ENCODE measurements around the gene PPP2R2C.

PPP2R2C gene

DNA sequence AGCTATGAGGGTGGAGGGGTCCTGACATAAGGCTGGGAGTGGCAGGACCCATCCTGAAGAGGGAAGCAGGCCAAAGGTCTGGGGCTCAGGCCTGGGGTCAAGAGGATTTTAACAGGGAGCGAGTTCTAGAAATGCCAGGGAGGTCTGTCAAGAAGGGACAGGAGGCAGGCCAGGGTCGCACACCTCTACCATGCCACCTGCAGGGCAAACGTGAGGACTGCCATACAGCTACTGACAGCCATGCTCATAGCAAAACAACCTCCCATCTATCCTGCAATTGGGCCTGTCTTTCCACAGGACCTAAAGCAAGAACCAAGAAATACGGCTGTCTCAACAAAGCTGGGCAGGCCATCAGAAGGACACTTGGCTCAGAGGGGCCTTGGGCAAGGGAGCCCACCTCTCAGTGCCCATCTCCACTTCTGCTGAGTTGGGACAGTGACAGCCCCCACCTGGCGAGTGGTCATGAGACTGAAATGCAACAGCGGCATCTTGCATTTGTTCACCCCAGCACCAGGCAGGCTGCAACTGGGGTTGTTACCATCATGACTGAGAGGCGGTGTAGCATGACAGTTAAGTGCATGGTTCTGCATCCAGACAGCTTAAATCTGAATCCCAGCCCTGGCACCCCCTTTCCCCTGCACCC, 110.0 kb downstream of the PPP2R2C start:
- no peak overlapping the region for H3K4me3 ChIP-seq (ENCODE audit: insufficient read length, low read depth)
- no peaks in the 10 kb centered on the region for H3K9me3 ChIP-seq (ENCODE audit: insufficient read depth, low read length)
- DNase-seq (ENCODE audit: low read depth, low spot score), result no peak
- H3K9ac ChIP-seq (ENCODE audit: insufficient read length, low read depth), result no peak overlapping the region
- no peak for TF ChIP-seq SUZ12 (IDR thresholded peaks at IDR 0.05; ENCODE audit: extremely low read depth, insufficient read depth, insufficient read length)
- TF ChIP-seq YY1 (IDR thresholded peaks at IDR 0.05; ENCODE audit: insufficient read depth, insufficient read length), result no peak
- no peak for TF ChIP-seq ZNF274 (IDR thresholded peaks at IDR 0.05; ENCODE audit: low read depth, low read length)
- H3K27me3 ChIP-seq (ENCODE audit: insufficient read depth, insufficient read length), result peaks cover 14% of the 10 kb centered on the region
- H3K4me1 ChIP-seq (ENCODE audit: insufficient read depth, insufficient read length), result peaks cover 6% of the 10 kb centered on the region
- no peaks in the 10 kb centered on the region for H3K36me3 ChIP-seq (ENCODE audit: insufficient read depth, insufficient read length, low read length)

GRCh38 chr4:6361076-6361784, 111.2 kb downstream of the PPP2R2C start:
- Histone ChIP-seq H3K4me3 (ENCODE audit: insufficient read length, low read depth) (no peak overlapping the region), H3K36me3 (ENCODE audit: insufficient read depth, insufficient read length, low read length) (no peaks in the 10 kb centered on the region), H3K4me1 (ENCODE audit: insufficient read depth, insufficient read length) (peaks cover 6% of the 10 kb centered on the region), H3K27me3 (ENCODE audit: insufficient read depth, insufficient read length) (peaks cover 14% of the 10 kb centered on the region), H3K9ac (ENCODE audit: insufficient read length, low read depth) (no peak overlapping the region), H3K9me3 (ENCODE audit: insufficient read depth, low read length) (no peaks in the 10 kb centered on the region)
- TF ChIP-seq SUZ12 (IDR thresholded peaks at IDR 0.05; ENCODE audit: extremely low read depth, insufficient read depth, insufficient read length), result no peak
- no peak for TF ChIP-seq ZNF274 (IDR thresholded peaks at IDR 0.05; ENCODE audit: low read depth, low read length)
- no peak for TF ChIP-seq YY1 (IDR thresholded peaks at IDR 0.05; ENCODE audit: insufficient read depth, insufficient read length)
- DNase-seq (ENCODE audit: low read depth, low spot score), result no peak

GRCh38 chr4:6360385-6360784, 112.0 kb downstream of the PPP2R2C start:
- TF ChIP-seq YY1 (IDR thresholded peaks at IDR 0.05; ENCODE audit: insufficient read depth, insufficient read length), result no peak
- no peak for TF ChIP-seq SUZ12 (IDR thresholded peaks at IDR 0.05; ENCODE audit: extremely low read depth, insufficient read depth, insufficient read length)
- no peak for TF ChIP-seq ZNF274 (IDR thresholded peaks at IDR 0.05; ENCODE audit: low read depth, low read length)
- H3K9me3 ChIP-seq (ENCODE audit: insufficient read depth, low read length), result no peaks in the 10 kb centered on the region
- no peak overlapping the region for H3K9ac ChIP-seq (ENCODE audit: insufficient read length, low read depth)
- no peaks in the 10 kb centered on the region for H3K36me3 ChIP-seq (ENCODE audit: insufficient read depth, insufficient read length, low read length)
- H3K4me3 ChIP-seq (ENCODE audit: insufficient read length, low read depth), result no peak overlapping the region
- peak; percentile 36 for DNase-seq (ENCODE audit: low read depth, low spot score)
- H3K27me3 ChIP-seq (ENCODE audit: insufficient read depth, insufficient read length), result peaks cover 14% of the 10 kb centered on the region
- peaks cover 4% of the 10 kb centered on the region for H3K4me1 ChIP-seq (ENCODE audit: insufficient read depth, insufficient read length)

GRCh38 chr4:6359536-6360308, 112.7 kb downstream of the PPP2R2C start:
- no peak for DNase-seq (ENCODE audit: low read depth, low spot score)
- Histone ChIP-seq H3K9ac (ENCODE audit: insufficient read length, low read depth) (no peak overlapping the region), H3K4me1 (ENCODE audit: insufficient read depth, insufficient read length) (no peaks in the 10 kb centered on the region), H3K4me3 (ENCODE audit: insufficient read length, low read depth) (no peak overlapping the region), H3K27me3 (ENCODE audit: insufficient read depth, insufficient read length) (peaks cover 14% of the 10 kb centered on the region), H3K9me3 (ENCODE audit: insufficient read depth, low read length) (no peaks in the 10 kb centered on the region), H3K36me3 (ENCODE audit: insufficient read depth, insufficient read length, low read length) (no peaks in the 10 kb centered on the region)
- no peak for TF ChIP-seq ZNF274 (IDR thresholded peaks at IDR 0.05; ENCODE audit: low read depth, low read length)
- TF ChIP-seq SUZ12 (IDR thresholded peaks at IDR 0.05; ENCODE audit: extremely low read depth, insufficient read depth, insufficient read length), result no peak
- no peak for TF ChIP-seq YY1 (IDR thresholded peaks at IDR 0.05; ENCODE audit: insufficient read depth, insufficient read length)

GRCh38 chr4:6357476-6357875, 114.9 kb downstream of the PPP2R2C start:
- Histone ChIP-seq H3K27me3 (ENCODE audit: insufficient read depth, insufficient read length) (peaks cover 14% of the 10 kb centered on the region), H3K36me3 (ENCODE audit: insufficient read depth, insufficient read length, low read length) (no peaks in the 10 kb centered on the region), H3K9me3 (ENCODE audit: insufficient read depth, low read length) (no peaks in the 10 kb centered on the region), H3K4me3 (ENCODE audit: insufficient read length, low read depth) (no peak overlapping the region), H3K9ac (ENCODE audit: insufficient read length, low read depth) (no peak overlapping the region), H3K4me1 (ENCODE audit: insufficient read depth, insufficient read length) (peaks cover 6% of the 10 kb centered on the region)
- TF ChIP-seq YY1 (IDR thresholded peaks at IDR 0.05; ENCODE audit: insufficient read depth, insufficient read length) (no peak), SUZ12 (IDR thresholded peaks at IDR 0.05; ENCODE audit: extremely low read depth, insufficient read depth, insufficient read length) (no peak), ZNF274 (IDR thresholded peaks at IDR 0.05; ENCODE audit: low read depth, low read length) (no peak)
- no peak for DNase-seq (ENCODE audit: low read depth, low spot score)

DNA sequence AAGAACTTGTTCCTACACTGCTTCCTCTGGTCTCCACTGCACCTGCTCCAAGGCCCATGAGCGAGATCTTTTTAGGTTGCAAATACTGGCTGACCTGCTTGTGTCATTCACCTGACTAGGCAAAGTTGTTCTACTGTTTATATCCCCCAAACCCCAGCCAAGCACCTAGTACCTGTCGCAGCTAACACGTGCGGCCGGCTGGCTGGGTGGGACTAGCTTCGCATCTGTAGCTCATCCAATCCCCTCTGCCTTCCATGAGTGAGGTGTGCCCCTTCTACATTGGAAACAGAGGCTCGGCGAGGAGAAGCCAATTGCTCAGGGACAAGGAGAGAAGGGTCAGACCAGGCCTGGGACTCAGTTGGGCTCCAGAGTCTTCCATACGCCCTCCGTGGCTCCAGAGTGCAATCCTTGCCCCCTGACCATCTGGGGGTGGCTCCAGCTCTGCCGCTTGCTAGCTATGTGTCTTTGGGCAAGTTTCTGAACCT, 116.3 kb downstream of the PPP2R2C start:
- no peak overlapping the region for H3K4me3 ChIP-seq (ENCODE audit: insufficient read length, low read depth)
- H3K4me1 ChIP-seq (ENCODE audit: insufficient read depth, insufficient read length), result peaks cover 6% of the 10 kb centered on the region
- no peaks in the 10 kb centered on the region for H3K36me3 ChIP-seq (ENCODE audit: insufficient read depth, insufficient read length, low read length)
- peaks cover 11% of the 10 kb centered on the region for H3K27me3 ChIP-seq (ENCODE audit: insufficient read depth, insufficient read length)
- no peak for DNase-seq (ENCODE audit: low read depth, low spot score)
- no peak for TF ChIP-seq ZNF274 (IDR thresholded peaks at IDR 0.05; ENCODE audit: low read depth, low read length)
- no peak for TF ChIP-seq SUZ12 (IDR thresholded peaks at IDR 0.05; ENCODE audit: extremely low read depth, insufficient read depth, insufficient read length)
- TF ChIP-seq YY1 (IDR thresholded peaks at IDR 0.05; ENCODE audit: insufficient read depth, insufficient read length), result no peak
- no peak overlapping the region for H3K9ac ChIP-seq (ENCODE audit: insufficient read length, low read depth)
- no peaks in the 10 kb centered on the region for H3K9me3 ChIP-seq (ENCODE audit: insufficient read depth, low read length)

DNA sequence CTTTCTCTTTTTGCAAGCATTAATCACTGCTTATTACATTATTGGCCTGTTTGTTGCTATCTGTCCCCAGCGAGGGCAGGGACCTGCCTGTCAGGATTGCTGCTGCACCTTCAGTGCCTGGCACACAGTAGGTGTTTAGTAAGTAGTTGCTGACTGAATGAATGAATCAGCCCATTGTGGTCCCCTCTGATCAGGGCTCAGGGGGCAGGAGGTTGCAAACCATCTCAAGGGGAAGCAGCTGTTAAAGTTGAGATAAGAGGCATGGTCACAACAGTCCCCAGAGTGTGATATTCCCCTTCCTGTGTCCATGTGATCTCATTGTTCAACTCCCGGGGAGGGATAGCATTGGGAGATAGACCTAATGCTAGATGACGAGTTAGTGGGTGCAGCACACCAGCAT, 117.4 kb downstream of the PPP2R2C start:
- peaks cover 5% of the 10 kb centered on the region for H3K27me3 ChIP-seq (ENCODE audit: insufficient read depth, insufficient read length)
- TF ChIP-seq SUZ12 (IDR thresholded peaks at IDR 0.05; ENCODE audit: extremely low read depth, insufficient read depth, insufficient read length), result no peak
- no peak for TF ChIP-seq ZNF274 (IDR thresholded peaks at IDR 0.05; ENCODE audit: low read depth, low read length)
- TF ChIP-seq YY1 (IDR thresholded peaks at IDR 0.05; ENCODE audit: insufficient read depth, insufficient read length), result no peak
- H3K4me1 ChIP-seq (ENCODE audit: insufficient read depth, insufficient read length), result peaks cover 6% of the 10 kb centered on the region
- no peaks in the 10 kb centered on the region for H3K36me3 ChIP-seq (ENCODE audit: insufficient read depth, insufficient read length, low read length)
- no peak overlapping the region for H3K9ac ChIP-seq (ENCODE audit: insufficient read length, low read depth)
- no peak overlapping the region for H3K4me3 ChIP-seq (ENCODE audit: insufficient read length, low read depth)
- H3K9me3 ChIP-seq (ENCODE audit: insufficient read depth, low read length), result no peaks in the 10 kb centered on the region
- no peak for DNase-seq (ENCODE audit: low read depth, low spot score)

Data from NT2/D1 (cell line).